K562 (cell line): Measurements from ENCODE around the gene DLGAP3. TPM values are rescaled to one million over a fixed set of nuclear protein-coding genes. Genes with fewer than 3 reads are reported as not detected.

Experiments used
- ATAC-seq: fragments of 200-7000 bp; cut with Tn5 transposase; 3 replicates; pipeline ENCODE4 v1.9.1; 2020; ENCODE audit warnings: moderate library complexity
- BruUV-seq: library from RNA; stranded (reverse); fragments of 400-500 nt; replicated peaks from 2 replicates; lab custom pipeline; 2021; lab: Mats Ljungman, UMichigan
- CTCF ChIA-PET: fragments of 300-600 bp; formaldehyde crosslinking; extraction: SDS; loops from one replicate; lab custom pipeline; 2021; ENCODE audit warnings: low intra/inter-chr PET ratio; lab: Yijun Ruan, JAX
- POLR2A ChIA-PET: fragments of 300-600, 350-650 bp; sonication (Branson Sonifier 250); formaldehyde crosslinking; extraction: SDS; loops from one replicate; lab custom pipeline; 2021; ENCODE audit warnings: antibody characterized with exemption, inconsistent platforms; lab: Yijun Ruan, JAX
- DNase-seq, 4 experiments: peaks; one replicate each; pipeline versions ENCODE4 v3.0.0 to v3.0.0-alpha.2; 2011 to 2018; ENCODE audit warnings: low spot score in 3 of 4, mixed read lengths in 3 of 4; ENCODE audit errors: extremely low read depth in 1 of 4
- FAIRE-seq: peaks from 2 replicates; lab custom pipeline; 2011; peaks lifted over from hg19 to GRCh38; lab: Jason Lieb, UNC
- H2AFZ ChIP-seq: 2 replicates; pipeline ENCODE4 v1.6.0; 2011; ENCODE audit warnings: low read depth, low read length, control low read depth, inconsistent platforms
- H3K27ac ChIP-seq: fragments of 200-600 bp; 3 replicates; pipeline ENCODE4 v1.8.0; 2011; ENCODE audit warnings: low read depth, mild to moderate bottlenecking, control low read depth, inconsistent platforms, low read length, moderate library complexity, mixed read lengths; ENCODE audit errors: extremely low read depth
- H3K27me3 ChIP-seq, 2 experiments: fragments of 300-600 bp in 1 of 2; 2 replicates in 1 of 2; 3 replicates in 1 of 2; pipeline versions ENCODE4 v1.6.0 to v1.8.0; 2011; ENCODE audit warnings: inconsistent platforms in 2 of 2, low read length in 2 of 2, mild to moderate bottlenecking in 1 of 2, mixed read lengths in 1 of 2, moderate library complexity in 1 of 2; ENCODE audit not compliant: control insufficient read depth in 2 of 2, insufficient read depth in 2 of 2
- H3K36me3 ChIP-seq: fragments of 300-600 bp; 3 replicates; pipeline ENCODE4 v1.8.0; 2011; ENCODE audit warnings: mild to moderate bottlenecking, low read length, inconsistent platforms; ENCODE audit not compliant: control insufficient read depth, insufficient read depth
- H3K4me1 ChIP-seq, 2 experiments: fragments of 200-600 bp in 1 of 2; replicated peaks in 1 of 2; 2 replicates in 1 of 2; 3 replicates in 1 of 2; pipeline versions ENCODE4 v1.5.1 to v1.8.0; 2011; ENCODE audit warnings: inconsistent platforms in 2 of 2, low read length in 2 of 2, mild to moderate bottlenecking in 1 of 2, mixed read lengths in 1 of 2, moderate library complexity in 1 of 2; ENCODE audit not compliant: control insufficient read depth in 2 of 2, insufficient read depth in 2 of 2
- H3K4me2 ChIP-seq: 2 replicates; pipeline ENCODE4 v1.6.1; 2011; ENCODE audit warnings: low read length, control low read depth, inconsistent platforms, mixed read lengths; ENCODE audit not compliant: insufficient read depth
- H3K4me3 ChIP-seq: fragments of 200-600 bp; sonication (generic), shearing (Covaris generic); 2 replicates; pipeline ENCODE4 v1.5.1; 2016; ENCODE audit warnings: control low read depth, inconsistent platforms
- H3K79me2 ChIP-seq: fragments of 200-600 bp; 3 replicates; pipeline ENCODE4 v1.8.0; 2011; ENCODE audit warnings: low read length, inconsistent platforms; ENCODE audit not compliant: control insufficient read depth, insufficient read depth
- H3K9ac ChIP-seq, 2 experiments: 2 replicates each; pipeline versions ENCODE4 v1.6.0 to v1.6.1; 2011; ENCODE audit warnings: low read depth in 2 of 2, low read length in 2 of 2, control low read depth in 1 of 2, inconsistent platforms in 1 of 2, mild to moderate bottlenecking in 1 of 2, mixed read lengths in 1 of 2; ENCODE audit not compliant: insufficient read depth in 1 of 2
- H3K9me1 ChIP-seq: one replicate; pipeline ENCODE4 v1.6.0; 2011; ENCODE audit warnings: inconsistent platforms, mild to moderate bottlenecking, low read length, moderate library complexity; ENCODE audit not compliant: control insufficient read depth, insufficient read depth
- H3K9me3 ChIP-seq: replicated peaks from 2 replicates; pipeline ENCODE4 v1.5.1; 2011; ENCODE audit warnings: low read depth, low read length, inconsistent platforms; ENCODE audit not compliant: control insufficient read depth, insufficient read depth
- H4K20me1 ChIP-seq: replicated peaks from 2 replicates; pipeline ENCODE4 v1.6.1; 2011; ENCODE audit warnings: low read length, inconsistent platforms, mixed read lengths; ENCODE audit not compliant: control insufficient read depth, insufficient read depth
- NELFE ChIP-seq: IDR thresholded peaks from 2 replicates; pipeline ENCODE4 v1.6.1; 2011; ENCODE audit warnings: mild to moderate bottlenecking; ENCODE audit not compliant: insufficient read depth, insufficient read length
- NFE2L1 ChIP-seq: fragments of 450-650 bp; IDR thresholded peaks from 2 replicates; pipeline ENCODE4 v1.6.1; 2016; ENCODE audit warnings: missing genetic modification characterization, low read depth, mild to moderate bottlenecking, missing compliant biosample characterization, moderate library complexity, borderline replicate concordance
- POLR2AphosphoS5 ChIP-seq: IDR thresholded peaks from 2 replicates; pipeline ENCODE4 v1.6.1; 2011; ENCODE audit warnings: mild to moderate bottlenecking, low read depth, low read length, moderate library complexity; ENCODE audit not compliant: control insufficient read depth, insufficient read depth
- ZNF347 ChIP-seq: fragments of 450-650 bp; formaldehyde crosslinking; IDR thresholded peaks from 2 replicates; pipeline ENCODE4 v1.4.0; 2020; ENCODE audit warnings: low read depth, mild to moderate bottlenecking, moderate library complexity
- ZNF707 ChIP-seq: fragments of 250-450 bp; sonication (Bioruptor Pico); conservative IDR thresholded peaks from 2 replicates; pipeline ENCODE4 v1.8.0; 2022; ENCODE audit warnings: inconsistent platforms, mild to moderate bottlenecking, moderate library complexity
- WGBS: fragments of 100-300 bp; shearing (Covaris generic); methylation state at CpG from one replicate; pipeline ENCODE4 v1.1.6; 2016; ENCODE audit warnings: low coverage, mixed read lengths; ENCODE audit not compliant: insufficient coverage; ENCODE audit errors: missing lambda C conversion rate; 5-methylcytosine and 5-hydroxymethylcytosine counted together
- in situ Hi-C: fragments of 300-500 bp; cut with MboI; formaldehyde crosslinking; loops from 4 replicates; pipeline ENCODE4 v1.15.0; 2018; ENCODE audit warnings: inconsistent platforms, mixed read lengths
- intact Hi-C: fragments of 100-400 bp; cut with micrococcal nuclease; formaldehyde crosslinking; loops from 2 replicates; pipeline ENCODE4 v1.14.2; 2022
- polyA plus RNA-seq, 8 experiments: library from polyadenylated mRNA; depleted of rRNA in 4 of 8; stranded (reverse) in 5 of 8; unstranded in 3 of 8; fragments of >200 nt; fragmentation: Nextera tagmentation in 2 of 8; fragmentation: Illumina TruSeq in 1 of 8; extraction: Ambion mirVana in 2 of 8; extraction: Trizol in 1 of 8; gene quantifications; 2 replicates each; pipeline versions ENCODE4 v1.2.1 to v1.2.3, GENCODE V29; 2011 to 2014; ENCODE audit warnings: inconsistent platforms in 1 of 8, missing spikeins in 1 of 8
- total RNA-seq, 7 experiments: library from RNA; depleted of rRNA in 6 of 7; stranded (reverse); fragments of >200 nt in 6 of 7; fragmentation: Illumina TruSeq in 2 of 7; extraction: Trizol in 2 of 7; gene quantifications; 2 replicates each; pipeline versions ENCODE4 v1.2.1 to v1.2.3, GENCODE V29; 2011 to 2021; ENCODE audit warnings: low replicate concordance in 1 of 7
- TF ChIP-seq, protein P1 (sequence below): IDR thresholded peaks from 2 replicates; pipeline ENCODE4 v1.6.1; 2011; ENCODE audit not compliant: insufficient read length; ENCODE audit errors: extremely low read depth
- TF ChIP-seq, protein P2 (sequence below): fragments of 200-800 bp; sonication (Bioruptor generic); IDR thresholded peaks from 2 replicates; pipeline ENCODE4 v1.6.1; 2017; ENCODE audit warnings: missing genetic modification characterization, missing compliant biosample characterization
- TF ChIP-seq, protein P3 (sequence below): sonication (generic); formaldehyde crosslinking; IDR thresholded peaks from 2 replicates; pipeline ENCODE4 v1.8.1; 2023; ENCODE audit warnings: mild to moderate bottlenecking, missing genetic modification reagents
- TF ChIP-seq, protein P4 (sequence below): sonication (generic); formaldehyde crosslinking; IDR thresholded peaks from 2 replicates; pipeline ENCODE4 v1.8.1; 2023; ENCODE audit warnings: mild to moderate bottlenecking, missing genetic modification reagents
- TF ChIP-seq, protein P5 (sequence below): fragments of 250-450 bp; sonication (Bioruptor Pico); IDR thresholded peaks from 2 replicates; pipeline ENCODE4 v1.5.0; 2021

DLGAP3 gene
- total and polyA plus RNA-seq, 9 of the 15 experiments (the other 6 are each of a cell fraction or from before 2014, with no cell fraction given) = 0.01 to 0.16 (median 0.07) TPM; not detected in 6

DNA sequence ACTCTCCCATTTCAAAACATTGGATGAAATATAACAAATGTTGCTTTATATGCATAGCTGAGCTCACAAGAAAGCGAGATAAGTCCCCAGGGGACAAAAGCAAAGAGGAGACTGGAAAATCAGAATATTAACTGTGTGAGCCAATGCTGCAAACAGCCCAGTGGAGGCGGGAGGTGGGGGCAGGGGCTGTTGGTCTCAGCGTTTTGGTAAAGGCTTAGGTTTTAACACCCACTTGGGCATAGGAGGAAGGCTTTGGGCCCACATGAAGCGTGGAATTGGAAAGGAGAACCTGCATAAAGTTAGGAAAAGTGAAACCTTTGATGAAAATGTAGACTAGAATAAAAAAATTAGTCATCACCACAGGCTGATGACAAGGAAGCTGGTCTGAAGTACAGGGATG is 39.7 kb downstream of the DLGAP3 start:
- Histone ChIP-seq H3K4me3 (no peak overlapping the region), H3K79me2 (no peaks in the 10 kb centered on the region), H3K27me3 (peaks cover 26% of the 10 kb centered on the region in 2 experiments; a peak in 4 of 5 replicates), H3K27ac (no peak overlapping the region), H3K9me3 (peaks cover 2% of the 10 kb centered on the region; the same call in 1 of the 2 replicates), H3K9me1 (no peaks in the 10 kb centered on the region), H3K4me2 (no peak overlapping the region), H3K9ac (no peak overlapping the region), H4K20me1 (no peaks in the 10 kb centered on the region), H2AFZ (no peak overlapping the region)
- CTCF ChIA-PET = no interaction called here
- ATAC-seq (no peak), FAIRE-seq (no peak), DNase-seq (no peak)
- BruUV-seq = no TSS peak
- intact Hi-C loops = no loop called here
- POLR2A ChIA-PET = interaction anchor here (1.0 kb wide), 1 partner anchor 13 kb away, joined by 3 read pairs; no protein-coding TSS in a partner anchor
- in situ Hi-C loops = no loop called here
- TF ChIP-seq, protein P1, sequence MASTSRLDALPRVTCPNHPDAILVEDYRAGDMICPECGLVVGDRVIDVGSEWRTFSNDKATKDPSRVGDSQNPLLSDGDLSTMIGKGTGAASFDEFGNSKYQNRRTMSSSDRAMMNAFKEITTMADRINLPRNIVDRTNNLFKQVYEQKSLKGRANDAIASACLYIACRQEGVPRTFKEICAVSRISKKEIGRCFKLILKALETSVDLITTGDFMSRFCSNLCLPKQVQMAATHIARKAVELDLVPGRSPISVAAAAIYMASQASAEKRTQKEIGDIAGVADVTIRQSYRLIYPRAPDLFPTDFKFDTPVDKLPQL = no peak
- TF ChIP-seq NELFE (no peak), ZNF707 (CRISPR knock-in tag) (no peak), NFE2L1 (no peak), POLR2AphosphoS5 (no peak), ZNF347 (no peak)
- TF ChIP-seq, protein P2, sequence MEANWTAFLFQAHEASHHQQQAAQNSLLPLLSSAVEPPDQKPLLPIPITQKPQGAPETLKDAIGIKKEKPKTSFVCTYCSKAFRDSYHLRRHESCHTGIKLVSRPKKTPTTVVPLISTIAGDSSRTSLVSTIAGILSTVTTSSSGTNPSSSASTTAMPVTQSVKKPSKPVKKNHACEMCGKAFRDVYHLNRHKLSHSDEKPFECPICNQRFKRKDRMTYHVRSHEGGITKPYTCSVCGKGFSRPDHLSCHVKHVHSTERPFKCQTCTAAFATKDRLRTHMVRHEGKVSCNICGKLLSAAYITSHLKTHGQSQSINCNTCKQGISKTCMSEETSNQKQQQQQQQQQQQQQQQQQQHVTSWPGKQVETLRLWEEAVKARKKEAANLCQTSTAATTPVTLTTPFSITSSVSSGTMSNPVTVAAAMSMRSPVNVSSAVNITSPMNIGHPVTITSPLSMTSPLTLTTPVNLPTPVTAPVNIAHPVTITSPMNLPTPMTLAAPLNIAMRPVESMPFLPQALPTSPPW = no peak
- TF ChIP-seq, protein P3, sequence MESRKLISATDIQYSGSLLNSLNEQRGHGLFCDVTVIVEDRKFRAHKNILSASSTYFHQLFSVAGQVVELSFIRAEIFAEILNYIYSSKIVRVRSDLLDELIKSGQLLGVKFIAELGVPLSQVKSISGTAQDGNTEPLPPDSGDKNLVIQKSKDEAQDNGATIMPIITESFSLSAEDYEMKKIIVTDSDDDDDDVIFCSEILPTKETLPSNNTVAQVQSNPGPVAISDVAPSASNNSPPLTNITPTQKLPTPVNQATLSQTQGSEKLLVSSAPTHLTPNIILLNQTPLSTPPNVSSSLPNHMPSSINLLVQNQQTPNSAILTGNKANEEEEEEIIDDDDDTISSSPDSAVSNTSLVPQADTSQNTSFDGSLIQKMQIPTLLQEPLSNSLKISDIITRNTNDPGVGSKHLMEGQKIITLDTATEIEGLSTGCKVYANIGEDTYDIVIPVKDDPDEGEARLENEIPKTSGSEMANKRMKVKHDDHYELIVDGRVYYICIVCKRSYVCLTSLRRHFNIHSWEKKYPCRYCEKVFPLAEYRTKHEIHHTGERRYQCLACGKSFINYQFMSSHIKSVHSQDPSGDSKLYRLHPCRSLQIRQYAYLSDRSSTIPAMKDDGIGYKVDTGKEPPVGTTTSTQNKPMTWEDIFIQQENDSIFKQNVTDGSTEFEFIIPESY (CRISPR knock-in tag) = no peak
- TF ChIP-seq, protein P4, sequence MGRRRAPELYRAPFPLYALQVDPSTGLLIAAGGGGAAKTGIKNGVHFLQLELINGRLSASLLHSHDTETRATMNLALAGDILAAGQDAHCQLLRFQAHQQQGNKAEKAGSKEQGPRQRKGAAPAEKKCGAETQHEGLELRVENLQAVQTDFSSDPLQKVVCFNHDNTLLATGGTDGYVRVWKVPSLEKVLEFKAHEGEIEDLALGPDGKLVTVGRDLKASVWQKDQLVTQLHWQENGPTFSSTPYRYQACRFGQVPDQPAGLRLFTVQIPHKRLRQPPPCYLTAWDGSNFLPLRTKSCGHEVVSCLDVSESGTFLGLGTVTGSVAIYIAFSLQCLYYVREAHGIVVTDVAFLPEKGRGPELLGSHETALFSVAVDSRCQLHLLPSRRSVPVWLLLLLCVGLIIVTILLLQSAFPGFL = no peak
- TF ChIP-seq, protein P5, sequence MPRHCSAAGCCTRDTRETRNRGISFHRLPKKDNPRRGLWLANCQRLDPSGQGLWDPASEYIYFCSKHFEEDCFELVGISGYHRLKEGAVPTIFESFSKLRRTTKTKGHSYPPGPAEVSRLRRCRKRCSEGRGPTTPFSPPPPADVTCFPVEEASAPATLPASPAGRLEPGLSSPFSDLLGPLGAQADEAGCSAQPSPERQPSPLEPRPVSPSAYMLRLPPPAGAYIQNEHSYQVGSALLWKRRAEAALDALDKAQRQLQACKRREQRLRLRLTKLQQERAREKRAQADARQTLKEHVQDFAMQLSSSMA (CRISPR knock-in tag) = no peak
- TF ChIP-seq, all 486 proteins: peak for 0
- peaks cover 0 to 14% of the 10 kb centered on the region in 2 experiments; a peak in 2 of 5 replicates for H3K4me1 ChIP-seq
- 0% methylated on average over 4 of the region's 4 CpGs for WGBS
- no peaks in the 10 kb centered on the region for H3K36me3 ChIP-seq
